Islet precursor cell (in vitro differentiated cells): Measurements from ENCODE around the gene SRP14.

ENCODE experiments used
- DNase-seq: peaks from one replicate; pipeline ENCODE4 v3.0.0-alpha.2; 2018

The SRP14 gene

DNA sequence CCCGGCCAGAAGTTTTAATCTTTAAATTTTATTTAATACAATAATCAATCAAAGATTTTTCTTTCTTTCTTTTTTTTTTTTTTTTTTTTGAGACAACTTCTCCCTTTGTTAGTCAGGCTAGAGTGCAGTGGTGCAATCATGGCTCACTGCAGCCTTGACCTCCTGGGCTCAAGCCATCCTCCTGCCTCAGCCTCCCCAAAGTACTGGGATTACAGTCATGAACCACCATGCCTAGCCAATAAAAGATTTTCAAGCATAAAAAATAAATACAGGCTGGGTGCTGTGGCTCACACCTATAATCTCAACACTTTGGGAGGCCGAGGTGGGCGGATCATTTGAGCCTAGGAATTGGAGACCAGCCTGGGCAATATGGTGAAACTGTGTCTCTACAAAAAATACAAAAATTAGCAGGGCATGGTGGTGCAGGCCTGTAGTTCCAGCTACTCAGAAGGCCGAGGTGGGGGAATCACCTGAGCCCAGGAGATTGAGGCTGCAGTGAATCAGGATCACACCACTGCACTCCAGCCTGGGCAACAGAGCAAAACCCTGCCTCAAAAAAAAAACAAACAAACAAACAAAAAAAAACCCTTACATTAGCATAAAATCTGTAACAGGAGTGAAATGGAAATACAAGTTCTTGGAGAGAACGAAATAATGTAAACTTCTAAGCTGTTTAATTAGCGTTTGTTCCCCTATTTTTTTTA, 29.1 kb upstream of the SRP14 start:
- DNase-seq = no peak

DNA sequence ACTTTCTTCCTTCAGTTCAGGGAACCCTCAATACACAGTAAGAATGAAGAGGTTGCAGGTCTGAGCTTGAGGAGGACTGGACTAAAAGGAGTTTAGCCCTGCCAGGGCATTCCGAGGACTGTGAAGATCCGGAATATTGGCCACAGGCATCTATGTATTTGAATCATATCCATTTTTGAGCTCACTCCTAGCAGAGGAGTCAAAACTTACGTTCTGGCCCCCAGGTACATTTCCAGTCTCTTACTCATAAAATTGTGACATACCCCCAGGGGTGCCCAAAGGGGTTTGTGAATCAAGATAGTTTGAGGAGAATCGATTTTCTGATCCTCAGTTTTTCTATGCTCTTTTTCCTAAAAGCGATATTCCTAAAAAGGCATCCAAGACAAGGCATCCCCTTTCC, 27.6 kb upstream of the SRP14 start:
- DNase-seq = no peak

DNA sequence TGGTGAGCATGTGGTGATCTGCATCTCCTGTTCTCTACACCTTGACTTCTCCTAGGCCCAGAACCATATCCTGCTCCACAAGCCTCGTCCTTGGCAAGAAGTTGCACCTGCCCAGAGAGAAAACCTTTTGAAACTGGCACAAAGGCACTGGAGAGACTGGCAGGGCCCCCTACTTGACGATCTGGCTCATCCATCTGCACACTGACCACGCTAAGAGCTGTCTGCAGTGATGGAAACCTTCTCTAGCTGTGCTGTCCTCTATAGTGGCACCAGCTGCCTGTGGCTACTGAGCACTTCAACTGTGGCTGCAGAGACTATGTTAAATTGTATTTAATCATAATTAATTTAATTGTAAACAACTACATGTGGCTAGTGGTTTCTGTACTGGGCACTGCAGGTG, 26.2 kb upstream of the SRP14 start:
- no peak for DNase-seq

DNA sequence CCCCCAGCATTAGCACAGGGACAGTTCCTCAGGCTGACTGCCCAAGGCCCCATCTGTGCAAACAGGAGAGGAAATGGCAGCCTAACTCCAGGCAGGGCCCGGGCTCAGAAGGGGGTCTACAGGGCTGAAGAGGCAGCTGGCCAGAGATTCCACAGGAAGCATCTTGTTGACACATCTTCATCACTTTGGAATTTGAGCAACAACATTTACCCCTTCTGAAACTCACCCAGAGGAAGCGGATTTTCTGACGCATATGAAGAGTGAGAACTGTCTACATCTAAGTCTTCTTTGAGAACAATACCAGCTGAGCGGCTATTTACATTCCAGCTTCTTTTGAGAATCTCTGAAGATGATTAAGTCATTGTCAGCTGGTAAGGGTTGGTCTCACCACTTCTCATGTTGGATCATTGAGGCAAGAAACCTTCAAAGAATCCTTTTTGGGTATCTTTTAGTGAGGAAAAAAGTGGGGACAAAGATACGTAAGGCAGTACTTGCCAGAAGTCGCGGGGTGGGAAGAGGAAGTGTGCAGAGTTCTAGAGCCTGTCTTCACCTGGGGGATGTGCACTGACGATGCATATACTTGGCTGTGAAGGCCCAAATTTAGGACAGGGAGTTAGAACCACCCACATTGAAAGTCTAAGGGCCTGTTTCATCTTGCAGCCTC, 25.4 kb upstream of the SRP14 start:
- DNase-seq = peak; percentile 78

DNA sequence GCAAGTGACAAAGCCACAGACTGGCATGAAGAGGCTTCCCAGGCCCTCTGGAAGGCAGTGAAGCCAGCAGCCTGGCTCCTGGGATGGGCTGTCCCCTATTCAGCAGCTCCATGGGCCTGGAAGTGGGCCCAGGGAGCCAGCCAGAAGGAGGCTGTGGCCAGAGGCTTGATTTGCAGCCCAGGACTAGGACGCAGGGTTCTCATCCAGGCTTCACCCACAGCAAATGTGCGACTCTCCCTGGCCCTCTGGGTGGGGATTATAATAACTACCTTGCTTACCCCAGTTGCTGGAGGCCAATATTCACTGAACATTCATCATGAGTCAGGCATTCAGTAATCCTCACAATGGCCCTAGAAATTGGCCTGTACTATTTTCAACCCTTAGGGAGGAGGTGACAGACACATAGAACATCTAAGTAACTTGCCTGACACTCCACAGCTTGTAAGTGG, 24.6 kb upstream of the SRP14 start:
- peak; percentile 63 for DNase-seq

DNA sequence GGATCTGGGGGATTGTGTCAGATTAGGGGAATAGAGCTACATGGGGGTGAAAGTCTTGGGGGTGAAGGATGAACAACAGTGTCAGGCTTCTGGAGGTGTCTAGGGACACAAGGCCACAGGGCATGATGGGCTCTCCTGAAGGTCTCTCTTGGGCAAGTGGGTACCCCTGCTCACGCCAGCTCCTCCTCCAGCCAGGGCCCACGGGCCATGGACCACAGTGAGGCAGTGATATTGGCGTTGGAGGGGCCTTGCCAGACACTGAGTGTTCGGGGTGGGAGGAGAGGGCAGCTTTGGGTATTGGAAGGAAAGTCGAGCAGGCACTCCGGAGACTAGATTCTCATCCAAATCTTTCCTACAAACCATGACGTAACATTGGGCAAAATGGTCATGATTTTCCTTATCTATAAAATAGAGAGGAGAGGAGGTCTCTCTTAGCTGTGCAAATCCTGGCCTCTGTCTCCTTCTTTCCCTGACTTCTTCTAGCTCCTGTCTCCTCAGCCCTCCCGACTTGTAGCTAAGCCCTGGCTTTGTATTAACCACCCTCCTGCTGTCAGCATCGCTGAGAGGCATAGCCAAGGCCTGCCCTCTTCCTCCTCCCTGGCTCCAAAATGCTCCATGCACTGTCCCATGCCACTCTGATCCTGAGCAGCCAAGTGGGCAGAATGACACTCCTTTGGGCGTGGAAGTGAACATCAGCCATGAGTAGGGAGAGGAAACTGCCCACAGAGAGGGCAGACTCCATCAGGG, 24.0 kb upstream of the SRP14 start:
- DNase-seq = no peak

DNA sequence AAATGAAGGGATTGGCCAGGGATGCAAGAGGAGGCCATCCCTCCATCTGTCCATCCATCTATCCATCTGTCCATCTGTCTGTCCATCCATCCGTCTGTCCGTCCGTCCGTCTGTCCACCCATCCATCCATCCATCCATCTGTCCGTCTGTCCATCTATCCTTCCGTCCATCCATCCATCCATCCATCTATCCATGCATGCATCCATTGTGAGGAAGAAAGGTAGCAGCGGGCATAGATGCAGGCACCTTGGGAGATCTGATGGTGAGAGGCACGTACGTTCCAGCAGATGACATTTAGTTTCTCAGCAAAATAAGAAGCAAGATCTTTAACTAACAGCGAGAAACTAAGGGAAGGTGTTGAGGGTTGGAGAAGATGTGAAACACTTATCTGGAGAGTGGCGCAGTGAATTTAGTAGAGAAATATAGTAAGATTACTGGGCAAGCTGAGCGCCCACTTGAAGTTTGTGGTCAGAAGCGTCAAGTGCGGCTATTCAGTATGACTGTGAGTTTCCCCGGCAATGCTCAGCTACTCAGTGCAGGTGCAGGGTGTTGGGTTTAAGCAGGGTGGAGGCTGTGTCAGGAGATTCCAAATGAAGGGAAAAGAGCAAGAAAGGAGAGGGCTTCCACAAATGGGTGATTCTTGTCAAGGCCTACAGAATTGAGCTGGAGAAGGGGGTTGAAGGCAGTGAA, 22.4 kb upstream of the SRP14 start:
- DNase-seq = no peak

DNA sequence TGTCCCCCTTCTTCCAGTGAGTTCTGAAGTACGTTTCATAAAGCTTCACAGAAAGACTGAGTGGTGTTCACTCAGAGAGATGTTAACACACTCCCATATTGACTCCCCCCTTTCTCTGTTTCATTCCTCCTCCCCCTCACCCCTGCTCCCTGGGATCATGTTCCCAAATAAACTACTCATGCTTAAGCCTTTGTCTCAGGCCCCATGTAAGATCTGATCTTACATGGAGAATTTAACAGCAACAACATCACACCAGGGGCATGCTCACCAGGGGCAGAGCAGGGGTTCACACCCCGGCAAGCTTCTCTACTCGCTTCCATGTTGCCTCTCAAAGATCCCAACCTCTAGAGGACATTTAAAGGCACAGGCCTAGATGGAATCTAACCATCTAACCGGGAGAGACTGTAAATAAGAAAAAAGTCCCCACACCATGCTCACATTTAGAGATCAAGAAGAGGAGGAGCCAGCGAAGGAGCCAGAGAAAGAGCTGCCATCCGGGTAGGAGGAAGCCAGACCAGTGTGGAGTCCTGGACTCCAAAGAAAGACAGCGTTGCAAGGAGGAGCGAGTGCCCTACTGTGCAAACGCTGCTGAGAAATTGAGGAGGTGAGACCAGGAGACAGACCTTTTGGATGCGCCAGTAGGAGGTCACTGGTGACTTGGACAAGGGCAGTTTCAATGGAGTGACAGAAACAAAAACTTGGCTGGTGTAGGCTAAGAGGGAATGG, 21.4 kb upstream of the SRP14 start:
- peak; percentile 26 for DNase-seq

DNA sequence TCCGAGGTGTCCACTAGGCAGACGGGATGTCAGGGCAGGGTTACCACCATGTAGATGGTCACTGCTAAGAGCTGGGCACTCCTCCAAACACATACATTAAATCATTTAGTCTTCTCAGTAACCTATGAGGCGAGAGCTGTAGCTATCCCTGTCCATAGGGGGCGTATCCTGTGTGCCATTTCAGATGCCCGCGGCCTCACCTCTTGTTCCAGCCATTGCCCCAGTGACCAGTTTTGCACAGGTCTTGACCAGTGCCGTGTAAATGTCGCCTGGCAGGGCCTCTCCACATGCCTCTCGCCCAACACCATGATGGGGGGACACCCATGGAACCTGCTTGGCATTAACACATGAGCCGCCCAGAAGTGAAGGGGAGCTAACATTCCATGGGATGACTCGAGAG, 20.8 kb upstream of the SRP14 start:
- DNase-seq = peak; percentile 32

DNA sequence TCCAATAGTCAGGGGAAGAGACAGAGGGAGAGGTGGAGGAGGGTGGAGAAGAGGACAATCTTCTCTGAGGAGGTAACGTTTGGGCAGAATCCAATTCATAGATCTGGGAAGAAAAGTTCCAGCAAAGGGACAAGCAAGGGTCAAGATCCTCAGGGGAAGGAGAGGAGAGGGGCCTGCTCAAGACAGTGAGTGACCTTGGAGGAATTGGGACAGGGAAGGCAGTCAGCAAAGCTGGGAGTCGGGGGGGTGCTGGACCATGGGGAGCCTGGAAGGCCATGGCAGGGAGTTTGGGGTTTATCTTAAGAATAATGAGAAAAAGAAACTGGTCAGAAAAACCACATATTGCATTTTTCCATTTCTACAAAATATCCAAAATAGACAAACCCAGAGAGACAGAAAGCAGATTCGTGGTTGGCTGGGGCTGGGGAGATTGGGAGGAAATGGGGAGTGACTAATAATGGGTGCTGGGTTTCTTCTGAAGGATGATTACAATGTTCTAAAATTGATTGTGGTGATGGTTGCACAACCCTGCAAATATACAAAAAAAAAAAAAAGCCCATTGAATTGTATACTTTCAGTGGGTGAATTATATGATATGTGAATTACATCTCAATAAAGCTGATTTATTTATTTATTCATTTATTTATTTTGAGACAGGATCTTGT, 19.6 kb upstream of the SRP14 start:
- peak; percentile 41 for DNase-seq

DNA sequence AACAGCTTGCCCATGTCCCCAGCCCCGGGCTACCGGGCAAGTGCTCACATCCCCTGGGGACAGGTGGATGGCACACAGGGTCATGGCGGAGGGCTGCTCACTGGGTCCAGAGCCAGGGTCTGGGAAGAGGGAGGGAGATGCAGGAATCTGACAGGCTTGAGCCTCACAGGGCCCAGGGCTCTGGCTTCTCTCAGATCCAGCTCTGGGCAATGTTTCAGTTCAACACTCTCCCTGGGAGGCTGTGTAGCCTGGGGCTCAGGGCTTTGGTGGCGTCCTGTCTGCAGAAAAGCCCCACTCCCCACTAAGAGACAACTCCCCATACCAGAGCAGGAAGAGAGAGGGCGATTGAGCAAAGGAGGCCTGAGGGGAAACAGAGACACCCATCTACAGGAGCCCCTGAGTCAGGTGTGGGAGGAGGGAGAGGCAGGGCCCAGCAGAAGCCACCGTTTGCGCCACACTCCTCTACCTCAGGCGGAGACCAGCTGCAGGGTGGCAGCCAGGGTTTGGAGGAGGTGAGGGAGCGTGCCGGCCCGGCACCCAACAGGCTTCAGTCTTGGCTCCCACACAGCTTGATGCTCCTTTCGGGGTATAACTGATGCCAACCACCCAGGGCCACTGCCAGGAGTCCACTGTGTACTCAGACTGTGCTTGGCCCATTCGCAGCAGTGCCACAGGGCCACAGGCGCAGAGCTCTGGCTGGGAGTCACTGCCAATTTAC, 16.8 kb upstream of the SRP14 start:
- peak; percentile 92 for DNase-seq

DNA sequence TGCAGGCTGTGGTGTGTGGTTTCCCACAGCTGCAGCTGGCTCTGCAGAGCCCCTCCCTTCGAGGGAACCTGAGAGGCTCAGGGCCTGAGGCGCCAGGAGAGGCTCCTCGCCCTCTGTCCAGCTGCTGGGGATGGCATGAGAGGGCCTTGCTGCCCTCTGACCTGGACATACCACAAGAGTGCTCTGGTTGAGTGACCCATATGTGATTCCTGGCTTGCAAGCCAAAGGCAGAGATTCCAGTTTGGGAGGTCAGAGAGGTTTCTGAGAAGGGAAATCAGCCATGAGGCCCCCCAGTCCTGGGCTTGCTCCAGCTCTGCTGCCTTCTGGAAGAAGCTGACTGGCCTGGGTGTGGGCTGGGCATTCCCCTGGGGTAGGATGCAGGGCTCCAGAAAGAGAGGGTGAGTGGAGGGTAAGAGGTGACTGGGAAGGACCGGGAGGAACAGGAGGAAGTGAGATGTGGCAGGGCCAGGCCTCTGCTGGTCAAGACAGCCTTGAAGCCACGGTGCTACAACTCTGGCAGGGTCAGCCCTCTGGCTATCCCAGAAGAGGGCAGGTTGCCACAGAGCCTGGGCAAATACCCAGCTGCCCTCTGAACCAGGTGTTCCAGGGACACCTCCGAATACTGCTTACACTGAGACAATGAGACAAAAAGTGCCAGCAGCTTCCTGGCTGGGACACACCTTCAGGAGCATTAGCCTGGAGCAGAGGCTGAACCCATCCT, 16.0 kb upstream of the SRP14 start:
- DNase-seq = peak; percentile 79

DNA sequence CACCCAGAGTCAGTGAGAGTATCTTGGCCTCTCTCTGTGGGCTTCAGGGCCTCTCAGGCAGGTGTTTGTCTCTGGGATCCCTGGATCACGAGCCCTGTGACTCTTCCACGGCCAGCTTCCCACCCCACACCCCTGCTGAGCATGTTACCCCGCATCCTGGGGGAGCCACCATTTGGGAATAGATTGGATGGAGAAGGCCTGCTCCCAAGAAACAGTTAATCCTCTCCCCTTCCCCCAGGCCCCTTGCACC, 15.5 kb upstream of the SRP14 start:
- no peak for DNase-seq

DNA sequence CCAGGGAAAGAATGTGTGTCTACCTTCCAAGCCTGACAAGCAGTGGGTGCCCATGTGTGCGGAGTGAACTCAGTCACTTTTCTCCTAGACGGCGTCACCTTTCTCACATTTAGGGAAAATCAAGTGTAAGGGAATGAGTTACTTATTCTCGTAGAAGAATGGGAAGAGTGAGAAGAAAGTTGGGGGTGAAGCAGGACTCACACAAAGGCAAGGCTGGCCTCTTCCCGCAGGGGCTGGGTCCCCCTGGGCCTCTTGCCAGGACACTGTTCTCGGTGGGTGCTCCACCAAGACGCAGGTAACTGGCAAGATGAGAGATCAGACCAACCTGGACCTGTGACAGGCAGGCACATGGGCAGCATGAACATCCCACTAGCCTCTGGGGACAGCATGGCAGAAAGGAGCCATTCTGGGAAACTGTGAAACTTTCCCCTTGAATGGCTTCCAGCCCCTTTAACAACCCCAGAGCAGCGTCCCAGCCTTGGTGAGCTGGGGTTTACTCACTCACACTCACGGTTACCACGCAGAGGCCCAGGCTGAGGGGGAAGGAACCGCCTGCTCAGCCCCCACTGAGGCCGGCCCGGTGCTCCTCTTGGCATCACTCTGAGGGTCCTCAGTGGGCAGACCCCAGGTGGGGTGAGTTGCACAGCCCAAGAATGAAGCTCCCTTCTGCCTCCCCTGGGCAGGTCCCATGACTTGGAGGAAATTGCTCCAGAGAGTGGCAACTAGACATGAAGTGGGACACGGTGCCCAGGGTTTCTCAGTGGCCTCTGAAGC, 15.0 kb upstream of the SRP14 start:
- peak; percentile 49 for DNase-seq

DNA sequence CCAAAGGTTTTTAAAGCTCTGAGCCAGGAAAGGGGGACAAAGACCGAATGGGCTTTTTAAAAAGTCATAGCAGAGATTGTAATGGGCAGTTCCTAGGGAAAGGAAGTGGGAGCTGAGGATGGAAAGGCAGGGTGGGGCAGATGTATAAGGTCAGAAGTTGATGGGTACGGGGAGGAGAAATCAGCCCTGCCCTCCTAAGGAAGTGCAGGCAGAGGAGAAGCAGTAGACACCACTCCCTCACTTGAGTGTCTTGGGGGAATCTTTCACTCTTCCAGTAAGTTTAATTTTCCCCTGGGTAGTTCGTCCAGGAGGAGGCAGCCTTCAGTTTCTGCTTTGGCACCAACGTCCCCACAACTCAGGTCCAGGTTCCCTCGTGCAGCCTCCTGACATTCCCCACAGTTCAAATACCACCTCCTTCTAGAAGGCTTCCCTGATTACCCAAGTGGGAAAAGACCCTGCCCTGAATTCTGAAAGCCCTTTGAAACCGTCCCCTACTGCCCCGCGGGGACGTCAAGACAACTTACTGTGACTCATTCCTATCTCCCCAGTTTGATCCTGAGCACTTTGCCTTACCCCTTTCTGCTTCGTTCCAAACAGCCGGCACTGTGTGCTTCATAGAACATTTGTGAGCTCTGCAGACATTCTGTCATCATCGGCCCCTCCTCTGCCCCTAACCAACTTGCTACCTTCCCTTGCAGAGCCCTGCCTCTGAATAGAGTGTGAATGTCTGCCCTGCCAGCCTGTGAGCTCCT, 14.3 kb upstream of the SRP14 start:
- DNase-seq = peak; percentile 64

DNA sequence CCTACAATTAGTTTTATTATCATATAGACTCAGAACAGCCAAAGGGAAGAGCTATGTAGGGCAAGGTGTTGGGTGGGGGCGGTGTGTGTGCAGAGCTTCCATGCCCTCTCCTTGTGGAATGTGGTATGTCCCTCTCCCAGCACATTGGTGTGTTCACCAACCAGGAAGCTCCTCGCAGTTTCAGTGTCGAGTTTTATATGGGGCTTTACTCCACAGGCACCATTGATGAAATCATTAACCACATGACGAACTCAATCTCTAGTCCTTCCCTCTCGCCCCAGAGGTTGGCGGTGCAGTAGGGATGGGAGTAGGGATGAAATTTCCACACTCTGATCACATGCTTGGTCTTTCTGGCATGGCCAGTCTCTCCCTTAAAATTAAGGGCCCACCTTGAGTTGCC, 13.6 kb upstream of the SRP14 start:
- peak; percentile 33 for DNase-seq

DNA sequence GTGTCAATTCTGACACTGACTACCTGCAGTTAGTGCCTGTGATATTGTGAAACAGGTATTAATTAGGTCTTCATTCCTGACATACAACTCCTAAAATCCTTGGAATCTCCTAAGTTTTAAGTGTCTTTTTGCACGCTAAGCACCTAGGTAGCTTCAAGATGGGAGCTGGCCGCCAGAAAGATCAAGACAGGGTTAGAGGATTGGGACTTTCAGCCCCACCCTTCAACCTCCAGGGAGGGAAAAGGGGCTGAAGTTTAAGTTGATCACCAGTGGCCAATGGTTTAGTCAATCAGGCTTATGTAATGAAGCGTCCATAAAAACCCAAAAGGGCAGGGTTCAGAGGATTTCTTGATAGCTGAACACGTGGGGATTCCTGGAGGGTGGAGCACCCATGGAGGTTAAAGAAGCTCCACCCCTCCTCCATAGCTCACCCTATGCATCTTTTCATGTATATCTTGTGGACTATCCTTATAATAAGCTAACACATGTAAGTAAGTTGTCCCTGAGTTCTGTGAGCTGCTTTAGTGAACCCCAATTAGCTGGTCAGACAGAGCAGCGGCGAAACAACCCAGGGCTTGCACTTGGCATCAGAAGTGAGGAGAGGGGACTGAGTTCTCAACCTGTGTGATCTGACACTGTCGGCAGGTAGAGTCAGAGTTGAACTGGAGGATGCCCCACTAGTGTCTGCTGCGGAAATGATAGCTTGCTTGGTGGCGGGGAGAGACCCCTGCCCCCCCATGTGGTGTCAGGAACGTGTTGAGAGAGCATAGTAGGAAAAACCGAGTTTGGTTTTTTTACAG, 12.8 kb upstream of the SRP14 start:
- peak; percentile 29 for DNase-seq

DNA sequence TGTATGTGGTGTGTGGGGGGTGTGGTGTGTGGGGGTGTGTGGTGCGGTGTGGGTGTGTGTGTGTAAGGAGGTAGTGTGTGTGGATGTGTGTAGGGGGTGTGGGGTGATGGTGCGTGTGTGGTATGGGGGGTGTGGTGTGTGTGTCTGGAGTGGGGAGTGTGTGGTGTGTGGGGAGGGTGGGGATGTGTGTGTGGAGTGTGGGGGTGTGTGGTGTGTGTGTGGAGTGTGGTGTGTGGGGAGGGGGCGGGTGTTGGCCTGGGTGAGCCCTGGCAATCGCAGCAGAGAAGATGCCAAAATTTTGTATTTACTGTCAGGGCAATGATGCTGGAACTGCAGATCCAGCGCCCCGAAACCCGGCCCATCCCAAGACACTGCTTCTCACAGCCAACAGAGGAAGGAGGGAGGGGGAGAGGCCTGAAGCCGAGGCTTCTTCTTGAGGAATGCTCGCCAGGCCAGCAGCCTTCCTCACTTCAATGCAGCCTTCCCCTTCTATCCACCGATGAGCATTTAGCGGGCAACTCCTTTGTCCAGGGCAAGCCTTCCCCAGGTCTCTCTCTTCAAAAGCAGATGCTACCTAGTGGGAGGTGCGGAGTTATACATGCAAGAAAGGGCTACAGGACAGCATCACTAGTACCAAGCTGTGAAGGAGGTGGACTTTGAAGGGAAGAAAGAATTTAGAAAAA, 11.9 kb upstream of the SRP14 start:
- peak; percentile 73 for DNase-seq
